Ovary (tissue), 9 donors: ENCODE data around the gene CDCA4. TPM values are rescaled to one million over a fixed set of nuclear protein-coding genes. Genes with fewer than 3 reads are reported as not detected.

Source experiments
- DNase-seq, 5 donors: peaks; one replicate each; pipeline ENCODE4 v3.0.0-alpha.2; 2019 to 2020
- H3K27ac ChIP-seq, 2 donors: fragments of 200-600 bp; one replicate each; pipeline versions ENCODE4 v1.5.1 to v1.8.0; 2019 to 2022
- H3K27me3 ChIP-seq: fragments of 200-600 bp; one replicate; pipeline ENCODE4 v1.8.0; 2022
- H3K36me3 ChIP-seq: fragments of 200-600 bp; sonication (generic); one replicate; pipeline ENCODE4 v1.5.1; 2019
- H3K4me1 ChIP-seq: one replicate; pipeline ENCODE4 v1.8.1; 2013; ENCODE audit warnings: mild to moderate bottlenecking, moderate library complexity; ENCODE audit not compliant: insufficient read depth
- H3K4me3 ChIP-seq: fragments of 200-600 bp; sonication (generic); one replicate; pipeline ENCODE4 v1.5.1; 2017
- H3K9me3 ChIP-seq, 2 donors: fragments of 200-600 bp in 1 of 2; sonication (generic) in 1 of 2; one replicate each; pipeline versions ENCODE4 v1.5.1 to v1.8.1; 2013 to 2019; ENCODE audit warnings: mild to moderate bottlenecking in 1 of 2, moderate library complexity in 1 of 2
- CTCF ChIP-seq, 3 donors: fragments of 450-650 bp in 2 of 3; fragments of 200-600 bp in 1 of 3; IDR thresholded peaks; one replicate each; pipeline versions ENCODE4 v1.5.1 to v1.8.0; 2016 to 2022; ENCODE audit warnings: antibody characterized with exemption in 3 of 3, mild to moderate bottlenecking in 1 of 3
- EP300 ChIP-seq: sonication (generic); formaldehyde crosslinking; IDR thresholded peaks from one replicate; pipeline ENCODE4 v1.6.1; 2017; ENCODE audit warnings: antibody characterized with exemption
- POLR2A ChIP-seq: fragments of 450-650 bp; IDR thresholded peaks from one replicate; pipeline ENCODE4 v1.6.1; 2017; ENCODE audit warnings: antibody characterized with exemption, mild to moderate bottlenecking, moderate library complexity
- WGBS, 3 donors: extraction: QIAGEN DNeasy Blood & Tissue Kit in 1 of 3; methylation state at CpG; one replicate each; pipeline versions ENCODE4 v1.1.5 to v1.1.7; 2013 to 2017; 5-methylcytosine and 5-hydroxymethylcytosine counted together
- intact Hi-C, 4 donors: fragments of 100-400 bp; cut with DNase I; formaldehyde crosslinking; loops; one replicate each; pipeline versions ENCODE4 v1.11.0 to v1.15.1; 2022 to 2023
- polyA plus RNA-seq, 2 donors: library from polyadenylated mRNA; stranded (reverse); fragments of 200-250 nt in 1 of 2; fragments of 350-450 nt in 1 of 2; fragmentation: Illumina TruSeq in 1 of 2; extraction: RNeasy Lipid Tissue Mini Kit (QIAGEN cat#74804) in 1 of 2; gene quantifications; one replicate each; pipeline ENCODE4 v1.2.3, GENCODE V29; 2013 to 2014
- total RNA-seq, 7 donors: library from RNA; depleted of rRNA in 2 of 7; stranded (reverse); fragments of >200 nt in 2 of 7; fragmentation: NEBNext Ultra II Directional in 3 of 7; extraction: Animal tissue kit (Norgen Biotek cat#: 25700) in 3 of 7; gene quantifications; one replicate each; pipeline versions ENCODE4 v1.1.0 to v1.2.4, GENCODE V29; 2016 to 2023
- donor health status: DM: no; HTN: no; CAD: no; lungs with moderate emphysema.
- donor health status: DM: no; HTN: no; CAD: no.
- donor health status: Bipolar disorder and iron deficiency.
- donor health status: DM: yes; HTN: yes; CAD: no.
- donor health status: DM: no; HTN: no; CAD: no.
- donor health status: DM: yes; HTN: yes; CAD: no.

CDCA4 gene
- total and polyA plus RNA-seq, 9 donors = 2.9 to 9.4 (median 7.4) TPM

- WGBS, 3 donors = 77 to 88% (median 78%) methylated on average over 21 of the region's 21 CpGs
- H3K4me3 ChIP-seq = no peak overlapping the region
- no peak overlapping the region for H3K27ac ChIP-seq
- H3K36me3 ChIP-seq = no peaks in the 10 kb centered on the region
- no peaks in the 10 kb centered on the region for H3K9me3 ChIP-seq
- no peaks in the 10 kb centered on the region for H3K4me1 ChIP-seq
- H3K27me3 ChIP-seq = no peaks in the 10 kb centered on the region
- no peak for DNase-seq
- no peak for TF ChIP-seq EP300
- no peak for TF ChIP-seq POLR2A
- TF ChIP-seq CTCF (IDR thresholded peaks at IDR 0.05) = no peak
- intact Hi-C loops = no loop called here
Observed at GRCh38 chr14:105005929-105006830, 14.7 kb downstream of the CDCA4 start.

- Histone ChIP-seq H3K4me1 (no peaks in the 10 kb centered on the region), H3K9me3 (no peaks in the 10 kb centered on the region), H3K36me3 (no peaks in the 10 kb centered on the region), H3K27ac (no peak overlapping the region), H3K4me3 (no peak overlapping the region), H3K27me3 (no peaks in the 10 kb centered on the region)
- TF ChIP-seq EP300 (no peak), CTCF (IDR thresholded peaks at IDR 0.05) (no peak), POLR2A (no peak)
- intact Hi-C loops = no loop called here
- no peak for DNase-seq
- 85 to 91% (median 86%) methylated on average over 20 of the region's 20 CpGs for WGBS, 3 donors
Observed at GRCh38 chr14:105005329-105005928, 15.5 kb downstream of the CDCA4 start.

GRCh38 chr14:104999361-104999760, 21.5 kb downstream of the CDCA4 start:
- Histone ChIP-seq H3K27me3 (no peaks in the 10 kb centered on the region), H3K36me3 (no peaks in the 10 kb centered on the region), H3K4me1 (no peaks in the 10 kb centered on the region), H3K27ac (no peak overlapping the region), H3K9me3 (no peaks in the 10 kb centered on the region), H3K4me3 (no peak overlapping the region)
- no peak for DNase-seq
- WGBS, 3 donors = 87 to 92% (median 91%) methylated on average over 3 of the region's 3 CpGs
- TF ChIP-seq EP300 (no peak), POLR2A (no peak), CTCF (IDR thresholded peaks at IDR 0.05) (no peak)
- intact Hi-C loops = no loop called here

GRCh38 chr14:104998801-104999200, 22.1 kb downstream of the CDCA4 start:
- Histone ChIP-seq H3K9me3 (no peaks in the 10 kb centered on the region), H3K36me3 (no peaks in the 10 kb centered on the region), H3K4me3 (no peak overlapping the region), H3K4me1 (no peaks in the 10 kb centered on the region), H3K27me3 (no peaks in the 10 kb centered on the region), H3K27ac (no peak overlapping the region)
- 92 to 93% (median 93%) methylated on average over 5 of the region's 5 CpGs for WGBS, 3 donors
- intact Hi-C loops = no loop called here
- no peak for DNase-seq
- TF ChIP-seq CTCF (IDR thresholded peaks at IDR 0.05) (no peak), POLR2A (no peak), EP300 (no peak)
